Fibroblast of the aortic adventitia (primary cell): ENCODE results near the gene ADH7. TPM values are rescaled to one million over a fixed set of nuclear protein-coding genes. Genes with fewer than 3 reads are reported as not detected.
A peak's percentile ranks its signal among the peaks of the same experiment; 100 is the strongest.

ENCODE experiments used
- DNase-seq: peaks from one replicate; pipeline ENCODE4 v3.0.0-alpha.2; 2010; ENCODE audit warnings: low read depth
- H3K4me3 ChIP-seq: 2 replicates; pipeline ENCODE4 v1.5.1; 2011; ENCODE audit warnings: low read depth, mild to moderate bottlenecking, control low read depth, low read length, moderate library complexity
- CTCF ChIP-seq: IDR thresholded peaks from 2 replicates; pipeline ENCODE4 v1.5.1; 2011; ENCODE audit warnings: mild to moderate bottlenecking, low read length, control low read depth, inconsistent platforms; ENCODE audit not compliant: insufficient read depth
- total RNA-seq: library from RNA; depleted of rRNA; stranded (reverse); fragments of >200 nt; gene quantifications from 2 replicates; pipeline ENCODE4 v1.2.3, GENCODE V29; 2012; ENCODE audit warnings: low replicate concordance

ADH7 gene
- 0.09 TPM in 1 of 2 replicates, not detected in the other for total RNA-seq

- no peak within 1 kb of the TSS for H3K4me3 ChIP-seq
- no peak for TF ChIP-seq CTCF
- no peak for DNase-seq
These were observed at the start of gene ADH7 for GRCh38 chr4:99435154-99435553. Gene ADH7 (minus strand): TSS chr4:99435342. CDS start chr4:99435233, 109 bp downstream.

- no peak for TF ChIP-seq CTCF
- DNase-seq = peak; percentile 58
- no peak overlapping the region for H3K4me3 ChIP-seq
These were observed 48.5 kb upstream of the ADH7 start for GRCh38 chr4:99483636-99484035.

- no peak overlapping the region for H3K4me3 ChIP-seq
- no peak for TF ChIP-seq CTCF
- peak; percentile 43 for DNase-seq
These were observed 38.0 kb upstream of the ADH7 start for GRCh38 chr4:99473131-99473530.

- no peak overlapping the region for H3K4me3 ChIP-seq
- no peak for DNase-seq
- TF ChIP-seq CTCF = no peak
These were observed 36.8 kb upstream of the ADH7 start for GRCh38 chr4:99471896-99472295.

GRCh38 chr4:99471349-99471748, 36.2 kb upstream of the ADH7 start:
- no peak for DNase-seq
- no peak for TF ChIP-seq CTCF
- no peak overlapping the region for H3K4me3 ChIP-seq

- no peak for TF ChIP-seq CTCF
- H3K4me3 ChIP-seq = no peak overlapping the region
- DNase-seq = peak; percentile 31
These were observed 33.7 kb upstream of the ADH7 start for GRCh38 chr4:99468889-99469288.

- no peak overlapping the region for H3K4me3 ChIP-seq
- no peak for DNase-seq
- no peak for TF ChIP-seq CTCF
These were observed 32.7 kb upstream of the ADH7 start for GRCh38 chr4:99467887-99468286.
